Stimulated activated CD8-positive, alpha-beta memory T cell treated with anti-CD3 and anti-CD28 coated beads, Interleukin-15, amount 100 ng/mL, for 4 hours (primary cell): ENCODE data around the gene PKNOX1.
"Not testable (repeated sequence)": the region's sequence is repeated elsewhere in the genome, so short reads cannot be mapped to it uniquely, and the experiment has no call there.

Experiments
- DNase-seq, 2 donors: peaks; one replicate each; pipeline ENCODE4 v3.0.0-alpha.2; 2020; ENCODE audit warnings: low read depth in 2 of 2

PKNOX1 gene, protein sequence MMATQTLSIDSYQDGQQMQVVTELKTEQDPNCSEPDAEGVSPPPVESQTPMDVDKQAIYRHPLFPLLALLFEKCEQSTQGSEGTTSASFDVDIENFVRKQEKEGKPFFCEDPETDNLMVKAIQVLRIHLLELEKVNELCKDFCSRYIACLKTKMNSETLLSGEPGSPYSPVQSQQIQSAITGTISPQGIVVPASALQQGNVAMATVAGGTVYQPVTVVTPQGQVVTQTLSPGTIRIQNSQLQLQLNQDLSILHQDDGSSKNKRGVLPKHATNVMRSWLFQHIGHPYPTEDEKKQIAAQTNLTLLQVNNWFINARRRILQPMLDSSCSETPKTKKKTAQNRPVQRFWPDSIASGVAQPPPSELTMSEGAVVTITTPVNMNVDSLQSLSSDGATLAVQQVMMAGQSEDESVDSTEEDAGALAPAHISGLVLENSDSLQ

DNA sequence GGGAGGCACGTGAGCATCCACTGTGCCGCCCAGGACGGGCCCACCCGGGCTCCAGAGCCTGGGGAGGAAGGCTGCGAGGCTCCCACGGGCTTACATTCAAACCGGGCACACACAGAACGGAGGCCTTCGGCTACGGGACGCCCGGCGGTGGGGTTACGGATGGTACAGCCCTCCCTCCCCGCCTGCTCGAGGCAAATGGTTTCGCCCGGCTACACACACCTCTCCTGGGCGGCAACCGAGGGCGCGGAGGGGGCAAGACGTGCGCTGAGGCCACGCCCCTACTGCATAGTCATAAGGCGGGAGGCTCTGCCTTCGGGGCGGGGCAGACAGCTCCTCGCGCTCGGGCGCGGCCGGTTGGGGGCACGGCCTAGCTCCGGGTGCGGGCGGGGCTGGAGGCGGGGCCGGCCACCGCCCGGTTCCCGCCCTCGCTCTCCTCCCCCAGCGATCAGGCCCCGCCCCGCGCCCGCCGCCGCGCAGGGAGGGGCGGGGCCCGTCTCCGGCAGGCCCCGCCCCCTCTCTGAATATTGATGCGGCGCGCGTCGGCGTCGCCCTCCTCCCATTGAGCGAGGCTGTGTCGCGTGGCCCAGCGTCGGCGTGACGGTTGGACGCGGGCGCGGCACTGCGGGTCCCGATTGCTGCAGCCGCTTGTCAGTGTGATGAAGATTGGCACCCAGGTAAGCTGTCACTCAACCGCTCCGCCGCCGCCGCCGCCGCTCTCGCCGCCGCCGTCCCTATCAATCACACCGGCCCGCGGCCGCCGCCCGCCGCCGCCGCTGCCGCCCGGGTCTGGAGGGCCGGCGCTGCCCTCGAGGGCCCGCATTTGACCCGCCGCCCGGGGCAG lies at the start of gene PKNOX1:
PKNOX1 (plus strand) TSS at position 572 of the 841 bp plus-strand sequence. CDS start 29,820 bp downstream, outside the sequence.
- DNase-seq = peak; percentile 97 to 99

DNA sequence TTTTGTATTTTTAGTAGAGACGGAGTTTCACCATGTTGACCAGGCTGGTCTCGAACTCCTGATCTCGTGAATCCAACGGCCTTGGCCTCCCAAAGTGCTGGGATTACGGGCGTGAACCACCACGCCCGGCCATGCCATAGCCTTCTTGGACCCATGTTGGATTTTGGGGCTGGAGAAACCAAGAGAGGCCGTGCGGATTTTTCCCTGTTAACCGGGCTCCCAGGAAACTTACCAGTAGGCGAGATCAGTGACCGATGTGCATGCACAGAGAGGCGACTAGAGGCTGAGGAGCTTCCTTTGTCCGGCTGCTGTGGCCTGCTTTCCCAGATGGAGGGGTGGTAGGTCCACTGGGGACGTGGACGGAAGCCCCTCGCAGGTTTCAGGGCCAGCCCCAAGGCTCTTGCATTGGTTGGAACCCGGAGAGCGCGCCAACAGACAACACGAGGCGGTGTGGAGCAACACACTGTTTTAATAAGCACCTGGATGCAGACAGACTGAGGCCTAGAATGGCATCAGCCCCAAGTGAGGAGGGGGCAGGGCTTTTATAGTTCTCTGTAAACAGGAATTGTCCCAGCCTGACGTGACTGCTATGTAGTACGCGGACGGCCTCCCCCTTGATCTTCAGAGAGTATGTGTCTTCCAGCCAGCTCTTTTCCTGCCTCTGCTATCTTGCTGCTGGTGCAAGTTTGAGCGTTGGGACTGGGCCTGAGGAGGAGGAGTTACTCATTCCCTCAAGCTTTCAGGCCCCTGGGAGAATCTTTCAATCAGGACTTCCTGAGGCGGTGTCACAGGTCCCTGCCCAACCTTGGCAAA lies 49.0 kb upstream of the PKNOX1 start, which contains the start of gene ERVH48-1:
ERVH48-1 (minus strand) TSS at position 517 of the 813 bp plus-strand sequence. CDS start 6,624 bp downstream, outside the sequence.
- no peak for DNase-seq

DNA sequence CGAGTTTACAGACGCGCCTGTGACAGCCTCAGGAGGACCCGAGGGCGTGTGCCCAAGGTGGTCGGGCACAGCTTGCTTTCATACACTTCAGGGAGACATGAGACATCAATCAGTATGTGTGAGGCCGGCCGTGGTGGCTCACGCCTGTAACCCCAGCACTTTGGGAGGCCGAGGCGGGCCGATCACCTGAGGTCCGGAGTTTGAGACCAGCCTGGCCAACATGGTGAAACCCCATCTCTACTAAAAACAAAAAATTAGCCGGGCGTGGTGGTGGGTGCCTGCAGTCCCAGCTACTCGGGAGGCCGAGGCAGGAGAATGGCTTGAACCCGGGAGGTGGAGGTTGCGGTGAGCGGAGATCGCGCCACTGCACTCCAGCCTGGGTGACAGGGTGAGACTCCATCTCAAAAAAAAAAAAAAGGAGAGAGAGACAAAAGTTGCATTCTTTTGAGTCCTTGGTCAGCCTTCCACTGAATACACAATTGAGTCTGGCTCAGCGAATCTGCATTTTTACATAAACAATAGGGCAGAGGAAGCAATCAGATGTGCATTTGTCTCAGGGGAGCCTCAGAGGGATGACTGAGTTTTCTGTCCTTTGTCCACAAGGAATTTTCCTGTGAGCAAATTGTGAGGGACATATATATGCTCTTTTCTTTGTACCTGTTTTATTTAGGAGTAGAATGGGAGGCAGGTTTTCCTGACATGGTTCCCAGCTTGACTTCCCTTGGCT lies 46.7 kb upstream of the PKNOX1 start:
- not testable (repeated sequence) for DNase-seq

DNA sequence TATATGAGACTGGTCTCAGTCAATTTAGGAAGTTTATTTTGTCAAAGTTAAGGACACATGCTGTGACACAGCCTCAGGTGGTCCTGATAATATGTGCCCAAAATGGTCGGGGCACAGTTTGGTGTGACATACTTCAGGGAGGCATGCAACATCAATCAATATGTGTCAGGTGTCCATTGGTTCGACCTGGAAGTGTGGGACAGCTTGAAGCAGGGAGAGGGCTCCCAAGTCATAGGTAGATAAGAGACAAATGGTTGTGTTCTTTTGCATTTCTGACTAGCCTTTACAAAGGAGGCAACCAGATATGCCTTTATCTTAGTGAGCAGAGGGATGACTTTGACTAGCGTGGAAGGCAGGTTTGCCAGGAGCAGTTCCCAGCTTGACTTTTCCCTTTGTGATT lies 44.4 kb upstream of the PKNOX1 start:
- no peak for DNase-seq

DNA sequence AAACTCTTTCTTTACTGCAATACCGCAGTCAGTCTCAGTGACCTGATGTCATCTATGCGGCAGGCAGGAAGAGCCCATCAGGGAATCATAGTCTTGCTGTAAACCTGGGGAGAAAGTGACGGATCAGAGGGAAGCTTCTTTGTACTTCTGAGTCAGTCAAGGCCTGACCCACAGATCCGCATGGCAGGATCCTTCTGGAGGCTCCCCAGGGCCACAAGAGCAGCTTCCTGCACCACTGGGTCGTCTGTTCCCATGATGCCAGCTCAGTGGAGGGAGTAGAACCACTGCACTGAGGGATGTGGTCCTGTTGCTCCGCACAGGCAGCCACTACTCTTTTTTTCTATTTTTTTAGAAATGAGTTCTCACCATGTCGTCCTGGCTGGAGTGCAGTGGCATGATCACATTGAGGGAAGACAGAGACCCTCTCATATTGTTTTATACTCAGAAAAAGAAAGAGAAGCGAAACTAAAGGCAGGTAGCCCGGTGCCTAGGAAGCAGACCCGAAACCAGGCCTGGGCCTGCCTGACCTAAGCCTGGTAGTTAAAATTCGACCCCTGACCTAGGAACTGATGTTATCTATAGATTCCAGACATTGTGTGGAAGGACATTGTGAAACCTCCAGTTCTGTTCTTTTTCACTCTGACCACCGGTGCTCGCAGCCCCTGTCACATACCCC lies 42.7 kb upstream of the PKNOX1 start:
- no peak for DNase-seq

DNA sequence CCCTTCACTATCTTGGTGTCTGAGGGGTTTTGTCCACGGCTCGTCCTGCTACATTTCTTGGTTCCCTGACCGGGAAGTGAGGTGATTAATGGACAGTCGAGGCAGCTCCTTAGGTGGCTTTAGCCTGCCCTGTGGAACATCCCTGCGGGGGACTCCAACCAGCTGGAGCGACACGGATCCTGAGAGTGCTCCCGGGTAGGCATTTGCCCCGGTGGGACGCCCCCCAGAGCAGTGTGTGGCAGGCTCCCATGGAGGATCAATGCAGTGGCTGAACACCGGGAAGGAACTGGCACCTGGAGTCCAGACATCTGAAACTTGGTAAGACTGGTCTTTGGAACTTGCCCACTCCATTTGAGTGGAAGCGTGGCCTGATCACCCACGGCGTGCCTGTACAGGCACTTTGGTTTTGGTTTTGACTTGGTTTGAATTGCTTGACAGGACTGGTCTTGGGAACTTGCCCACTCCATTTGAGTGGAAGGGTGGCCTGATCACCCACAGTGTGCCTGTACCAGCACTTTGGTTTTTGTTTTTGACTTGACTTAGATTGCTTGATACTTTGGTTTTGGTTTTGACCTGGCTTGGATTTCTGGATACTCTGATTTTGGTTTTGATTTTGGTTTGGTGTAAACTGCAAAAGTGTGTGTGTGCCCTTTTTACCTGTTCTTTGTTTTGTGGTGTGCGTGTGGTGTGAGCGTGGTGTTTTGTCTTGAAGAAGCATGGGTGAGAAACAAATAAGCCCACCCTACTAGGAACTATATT lies 41.8 kb upstream of the PKNOX1 start:
- not testable (repeated sequence) for DNase-seq

DNA sequence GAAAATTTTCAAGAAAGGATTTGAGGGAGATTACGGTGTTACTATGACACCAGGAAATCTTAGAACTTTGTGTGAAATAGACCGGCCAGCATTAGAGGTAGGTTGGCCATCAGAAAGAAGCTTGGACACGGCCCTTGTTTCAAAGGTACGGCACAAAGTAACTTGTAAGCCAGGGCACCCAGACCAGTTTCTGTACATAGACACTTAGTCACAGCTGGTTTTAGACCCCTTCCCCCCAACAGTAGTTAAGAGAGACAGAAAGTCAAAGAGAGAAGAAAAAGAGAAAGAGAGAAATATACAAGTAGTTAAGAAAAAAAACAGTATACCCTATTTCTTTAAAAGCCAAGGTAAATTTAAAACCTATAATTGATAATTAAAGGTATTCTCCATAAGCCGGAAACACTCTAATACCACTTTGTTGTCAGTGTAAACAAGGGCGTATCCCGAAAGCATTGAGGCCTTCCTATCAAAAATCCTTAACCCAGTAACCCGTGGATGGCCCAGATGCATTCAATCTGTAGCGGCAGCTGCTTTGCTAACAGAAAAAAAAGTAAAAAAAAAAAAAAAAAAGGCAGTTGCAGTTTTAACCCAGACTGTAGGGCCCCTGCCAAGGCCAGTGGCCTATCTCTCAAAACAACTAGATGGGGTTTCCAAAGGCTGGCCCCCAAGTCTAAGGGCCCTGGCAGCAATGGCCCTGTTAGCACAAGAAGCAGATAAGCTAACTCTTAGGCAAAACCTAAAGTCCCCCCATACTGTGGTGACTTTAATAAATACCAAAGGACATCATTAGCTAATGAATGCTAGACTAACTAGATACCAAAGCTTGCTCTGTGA lies 41.0 kb upstream of the PKNOX1 start:
- not testable (repeated sequence) for DNase-seq

DNA sequence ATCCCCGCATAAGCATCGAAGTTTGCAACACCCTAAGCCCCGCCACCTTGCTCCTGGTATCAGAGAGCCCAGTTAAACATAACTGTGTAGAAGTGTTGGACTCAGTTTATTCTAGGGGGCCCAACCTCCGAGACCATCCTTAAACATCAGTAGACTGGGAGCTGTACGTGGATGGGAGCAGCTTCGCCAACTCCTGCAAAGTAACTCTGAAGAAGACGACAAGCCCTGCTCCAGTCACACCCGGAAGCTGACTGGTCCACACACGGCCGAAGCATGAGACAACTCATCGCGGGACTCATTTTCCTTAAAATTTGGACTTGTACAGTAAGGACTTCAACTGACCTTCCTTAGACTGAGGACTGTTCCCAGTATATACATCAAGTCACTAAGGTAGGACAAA lies 40.4 kb upstream of the PKNOX1 start:
- DNase-seq = not testable (repeated sequence)

DNA sequence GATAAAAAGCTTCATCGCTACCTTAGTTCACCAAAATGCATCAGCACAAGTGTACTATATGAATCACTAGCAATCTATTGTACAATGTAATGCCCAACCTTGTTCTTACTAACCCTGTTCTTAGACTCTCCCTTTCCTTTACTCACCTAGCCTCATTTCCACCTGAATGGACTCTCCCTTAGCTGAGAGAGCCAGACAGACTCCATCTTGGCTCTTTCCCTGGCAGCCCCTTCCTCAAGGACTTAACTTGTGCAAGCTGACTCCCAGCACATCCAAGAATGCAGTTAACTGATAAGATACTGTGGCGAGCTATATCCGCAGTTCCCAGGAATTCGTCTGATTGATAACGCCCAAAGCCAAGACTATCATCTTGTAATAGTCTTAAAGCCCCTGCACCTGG lies 38.0 kb upstream of the PKNOX1 start:
- DNase-seq = not testable (repeated sequence)

DNA sequence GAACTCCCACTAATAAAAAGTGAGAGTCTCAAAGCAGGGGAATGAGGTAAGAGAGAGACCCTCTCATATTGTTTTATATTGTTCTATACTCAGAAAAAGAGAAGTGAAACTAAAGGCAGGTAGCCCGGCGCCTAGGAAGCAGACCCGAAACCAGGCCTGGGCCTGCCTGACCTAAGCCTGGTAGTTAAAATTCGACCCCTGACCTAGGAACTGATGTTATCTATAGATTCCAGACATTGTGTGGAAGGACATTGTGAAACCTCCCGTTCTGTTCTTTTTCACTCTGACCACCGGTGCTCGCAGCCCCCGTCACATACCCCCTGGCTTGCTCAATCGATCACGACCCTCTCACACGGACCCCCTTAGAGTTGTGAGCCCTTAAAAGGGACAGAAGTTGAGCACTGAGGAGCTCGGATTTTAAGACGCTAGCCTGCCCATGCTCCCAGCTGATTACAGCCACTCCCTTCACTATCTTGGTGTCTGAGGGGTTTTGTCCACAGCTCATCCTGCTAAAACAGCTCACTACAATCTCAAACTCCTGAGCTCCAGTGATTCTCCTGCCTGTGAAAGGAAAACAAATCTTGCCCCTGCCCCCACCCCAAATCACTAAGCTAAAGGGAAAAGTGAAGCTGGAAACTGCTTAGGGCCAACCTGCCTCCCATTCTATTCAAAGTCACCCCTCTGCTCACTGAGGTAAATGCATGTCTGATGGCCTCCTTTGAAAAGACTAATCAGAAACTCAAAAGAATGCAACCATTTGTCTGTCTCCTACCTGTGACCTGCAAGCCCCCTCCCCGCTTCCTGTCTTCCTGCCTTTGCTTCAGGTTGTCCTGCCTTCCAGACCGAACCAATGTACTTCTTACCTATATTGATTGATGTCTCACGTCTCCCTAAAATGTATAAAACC lies 37.1 kb upstream of the PKNOX1 start:
- DNase-seq = not testable (repeated sequence)

DNA sequence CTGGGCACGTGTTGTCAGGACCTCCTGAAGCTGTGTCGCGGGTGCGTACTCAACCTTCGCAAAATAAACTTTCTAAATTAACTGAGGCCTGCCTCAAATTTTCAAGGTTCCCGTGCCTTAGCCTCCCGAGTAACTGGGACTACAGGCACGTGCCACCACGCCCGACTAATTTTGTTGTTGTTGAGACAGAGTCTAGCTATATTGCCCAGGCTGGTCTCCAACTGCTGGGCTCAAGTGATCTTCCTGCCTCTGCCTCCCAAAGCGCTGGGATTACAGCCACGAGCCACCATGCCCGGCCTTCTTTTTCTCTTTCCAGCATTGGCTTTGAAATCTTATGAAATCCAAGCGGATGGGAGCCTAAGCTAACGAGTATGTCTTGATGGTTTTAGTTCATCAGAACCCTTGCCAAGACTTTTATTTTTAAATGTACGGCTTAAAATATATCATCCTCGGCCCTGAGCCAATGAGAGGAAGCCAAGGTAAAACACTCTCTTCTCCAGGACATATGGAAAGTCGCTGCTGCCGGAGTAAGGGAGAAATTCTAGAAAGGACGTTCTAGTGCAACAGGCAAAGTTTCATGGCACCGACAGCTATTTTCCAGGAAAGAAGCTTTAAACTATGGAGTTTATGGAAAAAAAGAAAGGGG lies 36.3 kb upstream of the PKNOX1 start:
- DNase-seq = no peak

DNA sequence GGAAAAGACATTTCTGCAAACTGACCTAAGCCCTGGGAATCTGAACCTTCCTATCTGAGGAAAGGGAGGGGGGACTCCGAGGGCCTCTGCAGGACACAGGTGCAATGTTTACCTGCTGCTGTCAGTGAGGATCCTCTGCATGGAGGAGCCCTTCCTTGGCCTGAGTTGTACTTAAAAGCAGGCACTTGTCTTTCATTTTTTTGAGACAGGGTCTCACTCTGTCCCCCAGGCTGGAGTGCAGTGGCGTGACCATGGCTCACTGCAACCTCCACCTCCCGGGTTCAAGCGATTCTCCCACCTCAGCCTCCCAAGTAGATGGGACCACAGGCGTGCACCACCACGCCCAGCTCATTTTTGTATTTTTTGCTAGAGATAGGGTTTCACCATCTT lies 35.8 kb upstream of the PKNOX1 start:
- DNase-seq = not testable (repeated sequence)

DNA sequence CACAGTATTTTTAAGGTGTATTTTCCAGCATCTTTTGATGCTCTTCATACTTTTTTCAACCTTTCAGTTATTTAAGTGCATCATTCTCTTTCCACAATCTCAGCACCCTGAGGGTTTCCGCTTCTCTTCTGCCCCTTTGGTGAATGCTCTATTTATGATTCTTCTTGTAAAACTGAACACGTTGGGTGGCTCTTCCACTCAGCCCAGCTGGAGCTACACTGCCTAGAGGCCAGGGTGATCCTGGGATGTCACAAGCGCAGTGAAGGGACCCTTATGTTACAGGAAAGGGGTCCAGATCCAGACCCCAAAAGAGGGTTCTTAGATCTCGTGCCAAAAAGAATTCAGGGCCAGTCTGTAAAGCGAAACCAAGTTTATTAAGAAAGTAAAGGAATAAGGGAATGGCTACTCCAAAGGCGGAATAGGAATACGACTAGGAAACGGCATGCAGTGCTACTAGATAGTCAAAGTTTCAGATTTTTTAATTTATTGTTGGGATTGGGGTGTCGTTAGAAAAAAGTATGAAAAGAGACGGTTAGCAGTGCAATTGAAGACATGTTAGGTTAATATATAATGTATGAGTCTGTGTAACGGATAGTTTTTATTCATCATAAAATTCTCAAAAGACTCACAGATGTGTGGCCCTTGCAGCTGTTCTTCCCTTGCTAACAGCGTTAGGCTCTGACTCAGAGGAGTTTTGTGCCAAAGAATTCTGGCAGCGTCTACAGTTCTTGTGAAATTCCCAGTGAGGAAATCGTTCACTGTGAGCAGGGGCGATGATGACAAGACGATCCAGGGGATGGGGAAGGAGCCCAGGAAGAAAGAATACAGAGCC lies 34.6 kb upstream of the PKNOX1 start:
- no peak for DNase-seq

DNA sequence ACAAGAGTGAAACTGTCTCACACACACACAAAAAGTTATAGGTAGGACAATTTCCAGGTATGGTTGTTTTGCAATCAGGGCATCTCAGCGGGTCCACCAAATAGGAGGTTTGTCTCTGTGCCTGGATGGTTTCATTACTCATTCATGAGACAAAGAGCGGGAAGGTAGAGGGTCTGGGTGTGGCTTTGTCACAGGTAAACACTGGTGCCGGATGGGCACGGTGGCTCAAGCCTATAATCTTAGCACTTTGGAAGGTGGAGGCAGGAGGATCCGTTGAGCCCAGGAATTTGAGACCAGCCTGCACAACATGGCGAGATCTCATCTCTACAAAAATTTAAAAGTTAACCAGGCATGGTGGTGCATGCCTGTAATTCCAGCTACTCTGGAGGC lies 32.7 kb upstream of the PKNOX1 start:
- DNase-seq = no peak

DNA sequence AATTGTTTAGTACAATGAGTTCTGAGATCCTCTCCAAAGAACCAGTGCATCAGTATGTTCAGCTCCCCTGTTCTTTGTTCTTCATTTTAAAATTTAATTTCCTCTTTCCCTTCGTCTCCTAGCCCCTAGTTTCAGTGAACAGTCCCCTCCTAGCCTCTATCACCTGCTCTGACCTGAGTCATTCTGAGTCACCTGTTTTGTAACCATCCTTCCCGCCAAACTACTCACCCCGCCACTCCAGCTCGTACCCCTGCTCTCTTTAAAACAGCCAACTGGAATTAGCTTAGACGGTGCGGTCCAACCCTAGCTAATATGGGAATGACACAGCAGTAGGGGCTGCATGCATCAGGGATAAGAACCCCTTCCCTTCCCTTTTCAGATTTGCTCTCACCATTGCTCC lies 32.1 kb upstream of the PKNOX1 start:
- no peak for DNase-seq

DNA sequence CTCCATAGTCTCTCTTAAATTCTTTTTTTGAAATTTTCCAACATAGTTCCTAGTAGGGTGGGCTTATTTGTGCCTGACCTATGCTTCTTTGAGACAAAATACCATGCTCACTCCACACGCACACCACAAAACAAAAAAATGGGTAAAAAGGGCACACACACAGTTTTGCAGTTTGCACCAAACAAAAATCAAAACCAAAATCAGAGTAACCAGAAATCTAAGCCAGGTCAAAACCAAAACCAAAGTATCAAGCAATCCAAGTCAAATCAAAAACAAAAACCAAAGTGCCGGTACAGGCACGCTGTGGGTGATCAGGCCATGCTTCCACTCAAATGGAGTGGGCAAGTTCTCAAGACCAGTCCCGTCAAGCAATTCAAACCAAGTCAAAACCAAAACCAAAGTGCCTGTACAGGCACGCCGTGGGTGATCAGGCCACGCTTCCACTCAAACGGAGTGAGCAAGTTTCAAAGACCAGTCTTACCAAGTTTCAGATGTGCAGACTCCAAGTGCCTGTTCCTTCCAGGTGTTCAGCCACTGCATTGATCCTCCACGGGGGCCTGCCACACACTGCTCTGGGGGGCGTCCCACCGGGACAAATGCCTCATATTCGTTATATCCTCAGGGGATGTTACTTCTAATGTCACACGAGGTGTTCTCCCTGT lies 25.1 kb upstream of the PKNOX1 start:
- not testable (repeated sequence) for DNase-seq
